ENCODE results near the gene ZFP62. TPM values are rescaled to one million over a fixed set of nuclear protein-coding genes. Genes with fewer than 3 reads are reported as not detected.
A peak's percentile ranks its signal among the peaks of the same experiment; 100 is the strongest.
"Not testable (repeated sequence)": the region's sequence is repeated elsewhere in the genome, so short reads cannot be mapped to it uniquely, and the experiment has no call there.

The ZFP62 gene
- total RNA-seq, result 12.4 and 12.7 TPM in 2 replicates

DNA sequence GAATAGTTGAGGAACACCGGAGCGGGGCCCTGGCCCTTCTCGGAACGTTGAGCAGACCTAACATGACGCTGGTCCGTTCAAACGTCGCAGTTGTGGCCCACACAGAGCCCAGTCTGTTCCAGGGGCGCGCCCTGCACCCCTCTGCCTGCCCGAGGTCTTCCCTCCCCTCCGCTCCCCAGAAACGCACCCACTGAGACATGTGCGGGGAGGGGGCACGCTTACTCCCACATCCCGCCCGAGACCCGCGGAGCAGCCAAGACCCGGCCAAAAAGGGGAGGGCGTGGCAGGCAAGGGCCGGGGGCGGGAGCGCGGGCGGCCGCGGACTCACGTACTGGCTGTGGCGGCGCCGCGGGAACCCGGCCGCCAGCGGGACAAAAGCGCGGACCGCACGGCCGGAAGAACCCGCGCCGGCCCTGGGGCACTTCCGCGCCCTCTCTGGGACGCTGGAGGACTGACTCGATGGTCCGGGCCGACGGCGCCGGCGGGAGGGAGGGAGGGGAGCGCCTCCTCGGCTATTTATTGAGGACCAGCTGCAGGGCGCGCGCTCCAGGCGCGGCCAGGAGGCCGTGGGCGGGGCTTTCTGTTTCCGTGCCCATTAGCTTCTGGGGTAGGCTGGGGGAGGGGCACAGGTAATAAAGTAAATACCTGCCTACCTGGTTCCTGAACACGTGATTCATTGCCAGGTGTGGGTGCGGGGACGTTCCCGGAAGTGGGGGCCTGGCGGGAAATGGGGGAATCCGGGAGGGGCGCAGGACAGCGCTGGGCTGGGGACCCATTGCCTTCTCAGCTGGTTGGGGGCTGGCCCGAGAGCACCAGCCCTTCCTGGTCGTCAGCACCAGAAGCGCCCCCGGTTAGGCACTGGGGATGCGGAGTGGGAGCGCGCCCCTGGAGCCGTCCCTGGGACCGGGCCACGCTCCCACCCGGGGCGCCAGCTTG is at the start of gene ZFP62:
Gene ZFP62, minus strand, starts transcription at position 390 of the 936 bp plus-strand sequence. Its CDS starts 57 bp downstream, at position 333.
- DNase-seq (ENCODE audit: low read depth in 2 of 2), result peak; percentile 78 to 93

GRCh38 chr5:180910735-180911134 is 49.7 kb upstream of the ZFP62 start:
- no peak for DNase-seq (ENCODE audit: low read depth in 2 of 2)

DNA sequence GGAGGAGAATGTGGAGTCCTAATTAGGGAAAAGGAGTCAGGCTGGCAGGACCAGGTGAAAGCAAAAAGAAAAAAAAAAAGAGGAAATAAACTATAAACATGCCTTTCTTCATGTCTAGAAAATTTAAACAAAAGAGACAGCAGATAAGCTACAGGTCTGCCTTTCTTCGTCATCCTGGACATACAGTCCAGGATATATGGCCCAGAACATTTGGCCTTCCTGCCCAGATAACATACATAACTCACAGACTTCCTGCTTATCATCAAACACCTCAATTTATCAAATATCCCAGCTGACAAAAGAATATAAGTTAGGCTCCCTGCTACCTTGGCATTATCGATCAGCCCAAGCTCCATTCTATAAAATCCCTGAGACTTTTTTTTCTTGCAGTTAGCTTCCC is 49.1 kb upstream of the ZFP62 start:
- no peak for DNase-seq (ENCODE audit: low read depth in 2 of 2)

DNA sequence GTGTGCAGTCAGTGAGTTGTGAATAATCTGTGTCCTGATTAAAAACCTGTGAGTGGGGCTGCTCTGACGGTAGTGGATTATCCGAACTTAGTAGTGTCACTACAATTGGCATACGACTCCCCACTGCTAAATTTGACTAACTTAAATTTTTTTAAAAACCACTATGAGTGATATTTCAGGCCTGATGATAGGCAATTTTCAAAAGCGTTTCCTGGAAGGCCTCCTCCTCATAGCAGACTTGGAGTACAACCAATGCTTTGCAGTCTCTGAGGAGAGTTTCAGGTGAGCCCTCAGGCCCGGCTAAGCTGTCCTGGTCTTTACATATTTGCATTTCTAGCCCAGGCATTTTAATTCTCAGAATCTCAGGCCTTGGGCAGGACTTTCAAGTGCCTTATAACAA is 48.7 kb upstream of the ZFP62 start:
- DNase-seq (ENCODE audit: low read depth in 2 of 2), result no peak

DNA sequence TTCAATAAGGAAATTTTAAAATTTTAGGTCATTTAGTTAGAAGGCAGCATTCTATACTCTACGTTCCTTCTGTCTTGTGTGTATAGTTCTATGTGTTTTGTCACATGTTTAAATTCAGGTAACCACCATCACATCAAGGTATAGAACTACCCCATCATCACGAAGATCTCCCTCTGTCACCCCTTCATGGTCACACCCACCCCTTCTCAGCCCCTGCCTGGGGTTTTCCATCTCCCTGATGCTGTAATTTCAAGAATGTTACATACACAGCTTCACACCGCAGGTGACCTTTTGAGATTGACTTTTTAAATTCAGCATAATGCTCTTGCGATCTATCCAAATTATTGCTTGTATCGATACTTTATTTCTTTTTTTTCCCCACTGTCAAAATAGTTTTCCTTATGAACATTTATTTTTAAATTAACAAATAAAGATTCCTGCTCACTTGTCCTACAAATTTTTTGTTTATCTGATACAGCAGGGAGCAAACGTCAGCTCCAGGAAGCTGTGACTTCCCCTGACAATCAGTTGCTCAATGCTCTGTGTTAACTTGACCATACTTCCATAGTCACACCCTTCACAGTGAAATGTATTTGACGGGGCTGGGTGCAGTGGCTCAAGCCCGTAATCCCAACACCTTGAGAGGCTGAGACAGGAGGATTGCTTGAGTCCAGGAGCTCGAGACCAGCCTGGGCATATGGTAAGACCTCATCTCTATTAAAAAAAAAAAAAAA is 48.1 kb upstream of the ZFP62 start:
- DNase-seq (ENCODE audit: low read depth in 2 of 2), result peak in 1 of 2 donors; percentile 45

GRCh38 chr5:180908400-180908799 is 47.3 kb upstream of the ZFP62 start:
- no peak for DNase-seq (ENCODE audit: low read depth in 2 of 2)

DNA sequence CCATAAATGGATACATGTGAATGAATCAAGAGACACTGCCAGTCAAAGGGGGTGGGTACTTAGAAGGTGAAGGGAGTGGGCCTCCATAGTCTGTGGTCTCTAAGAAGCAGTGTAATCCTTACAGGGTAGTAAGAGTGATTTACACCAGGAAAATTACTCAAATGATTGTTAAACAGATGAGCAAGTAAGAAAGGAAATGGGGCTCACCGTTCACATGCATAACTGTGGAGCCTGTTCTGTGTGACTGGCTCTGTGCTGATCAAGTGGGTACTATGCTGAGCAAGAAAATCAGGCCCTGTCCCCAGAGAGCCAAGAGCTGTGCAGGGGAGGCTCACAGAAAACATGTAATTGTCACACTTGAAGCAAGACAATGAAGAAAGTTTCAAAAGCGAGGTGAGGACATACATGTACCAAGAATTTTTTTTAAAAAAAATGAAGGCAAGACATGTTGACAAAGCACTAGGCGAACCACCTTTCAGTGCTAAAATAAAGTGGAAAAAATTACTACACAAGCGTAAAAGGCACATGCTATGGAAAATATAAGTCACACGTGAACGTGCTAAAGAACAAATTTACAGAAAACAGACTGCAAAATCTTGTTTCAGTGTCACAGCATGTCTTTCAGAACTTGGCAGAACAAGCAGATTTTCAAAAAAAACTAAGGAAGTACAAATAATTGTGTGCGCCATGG is 40.4 kb upstream of the ZFP62 start:
- no peak for DNase-seq (ENCODE audit: low read depth in 2 of 2)

- DNase-seq (ENCODE audit: low read depth in 2 of 2), result no peak
These were observed 39.1 kb upstream of the ZFP62 start for GRCh38 chr5:180900178-180900577.

- no peak for DNase-seq (ENCODE audit: low read depth in 2 of 2)
These were observed 37.7 kb upstream of the ZFP62 start, which contains the start of gene BTNL8 for GRCh38 chr5:180898621-180899246. Gene BTNL8, plus strand, starts transcription at chr5:180899159. Its CDS starts 152 bp downstream, at chr5:180899311.

DNA sequence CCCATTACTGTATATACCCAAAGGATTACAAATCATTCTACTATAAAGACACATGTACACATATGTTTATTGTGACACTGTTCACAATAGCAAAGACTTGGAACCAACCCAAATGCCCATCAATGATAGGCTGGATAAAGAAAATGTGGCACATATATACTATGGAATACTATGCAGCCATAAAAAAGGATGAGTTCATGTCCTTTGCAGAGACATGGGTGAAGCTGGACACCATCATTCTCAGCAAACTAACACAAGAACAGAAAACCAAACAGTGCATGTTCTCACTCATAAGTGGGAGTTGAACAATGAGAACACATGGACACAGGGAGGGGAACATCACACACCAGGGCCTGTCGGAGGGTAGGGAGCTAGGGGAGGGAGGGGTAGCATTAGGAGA is 34.3 kb upstream of the ZFP62 start:
- DNase-seq (ENCODE audit: low read depth in 2 of 2), result not testable (repeated sequence)

GRCh38 chr5:180889381-180889780 is 28.3 kb upstream of the ZFP62 start:
- DNase-seq (ENCODE audit: low read depth in 2 of 2), result no peak

- DNase-seq (ENCODE audit: low read depth in 2 of 2), result not testable (repeated sequence)
These were observed 24.9 kb upstream of the ZFP62 start for GRCh38 chr5:180885845-180886529.

GRCh38 chr5:180875860-180876426 is 14.9 kb upstream of the ZFP62 start:
- no peak for DNase-seq (ENCODE audit: low read depth in 2 of 2)

DNA sequence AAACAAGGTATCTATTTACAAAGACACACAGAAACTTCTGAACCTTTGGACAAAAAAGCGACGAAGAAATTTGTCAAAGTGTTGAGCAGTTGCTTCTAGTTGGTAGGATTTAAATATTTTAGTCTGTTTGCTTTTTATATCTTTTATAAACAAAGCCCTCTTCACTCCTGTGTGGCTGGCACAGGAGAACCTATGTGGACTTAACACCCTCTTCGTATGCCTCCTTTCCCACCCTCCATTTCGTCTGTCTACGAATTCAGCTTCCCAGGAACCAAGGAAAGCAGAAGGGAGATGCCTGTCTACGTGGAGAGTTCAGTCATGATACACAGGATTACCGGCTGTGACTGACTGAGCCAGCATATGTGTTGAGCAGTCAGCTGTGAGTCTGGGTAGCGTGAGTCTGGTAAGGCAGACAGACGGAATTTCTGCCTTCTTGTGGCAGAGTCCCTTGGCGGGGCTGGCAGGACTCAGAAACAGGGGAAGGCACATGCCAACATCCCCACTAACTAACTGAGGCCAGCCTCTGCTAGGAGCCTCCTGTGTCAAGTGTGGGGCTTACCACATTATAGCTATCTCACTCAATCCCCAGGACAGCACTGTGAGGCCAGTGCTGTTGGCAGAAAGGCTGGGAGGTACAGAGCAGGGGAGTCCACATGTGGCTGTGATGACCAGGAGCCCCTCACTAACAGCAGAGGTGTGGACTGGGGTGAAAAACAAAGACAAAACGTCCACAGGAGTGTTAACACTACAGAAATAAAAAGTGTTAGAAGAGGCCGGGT is 13.9 kb upstream of the ZFP62 start:
- no peak for DNase-seq (ENCODE audit: low read depth in 2 of 2)

DNA sequence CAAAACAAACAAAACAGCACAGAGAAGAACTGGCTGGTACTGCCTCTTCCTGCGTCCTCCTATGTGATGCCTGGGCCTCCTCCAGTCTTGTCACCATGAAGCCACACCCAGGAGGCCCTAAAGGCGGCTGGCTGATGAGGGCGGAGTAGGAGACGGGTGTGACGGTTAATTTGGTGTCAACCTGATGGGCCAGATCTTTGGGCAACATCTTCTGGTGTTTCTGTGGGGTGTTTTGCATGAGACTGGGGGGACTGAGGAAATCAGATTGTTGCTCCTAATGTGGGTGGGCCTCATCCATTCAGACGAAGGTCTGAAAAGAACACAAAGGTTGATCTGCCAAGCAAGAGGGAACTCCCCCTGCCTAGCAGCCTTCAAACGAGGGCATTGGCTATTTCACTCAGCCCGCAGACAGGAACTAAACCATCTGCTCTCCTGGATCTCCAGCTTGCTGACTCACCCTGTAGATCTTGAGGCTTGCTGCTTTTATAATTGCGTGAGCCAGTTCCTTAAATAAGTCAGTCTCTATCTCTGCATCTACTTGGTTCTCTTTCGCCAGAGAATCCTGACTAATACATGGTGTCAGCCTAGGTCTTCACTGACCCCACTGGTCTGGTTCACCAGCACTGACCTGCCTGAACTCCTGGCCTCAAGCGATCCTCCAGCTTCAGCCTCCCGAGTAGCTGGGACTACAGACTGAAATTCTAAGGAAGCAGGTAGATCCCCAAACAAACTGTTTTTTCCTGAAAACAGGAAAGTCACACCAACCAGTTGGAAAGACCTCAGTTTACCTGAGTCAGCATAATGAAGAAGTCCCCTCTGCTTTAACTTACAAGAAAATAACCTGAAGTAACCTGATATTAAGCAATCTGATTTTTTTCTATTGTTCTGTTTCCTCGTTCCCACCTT is 12.8 kb upstream of the ZFP62 start:
- no peak for DNase-seq (ENCODE audit: low read depth in 2 of 2)

DNA sequence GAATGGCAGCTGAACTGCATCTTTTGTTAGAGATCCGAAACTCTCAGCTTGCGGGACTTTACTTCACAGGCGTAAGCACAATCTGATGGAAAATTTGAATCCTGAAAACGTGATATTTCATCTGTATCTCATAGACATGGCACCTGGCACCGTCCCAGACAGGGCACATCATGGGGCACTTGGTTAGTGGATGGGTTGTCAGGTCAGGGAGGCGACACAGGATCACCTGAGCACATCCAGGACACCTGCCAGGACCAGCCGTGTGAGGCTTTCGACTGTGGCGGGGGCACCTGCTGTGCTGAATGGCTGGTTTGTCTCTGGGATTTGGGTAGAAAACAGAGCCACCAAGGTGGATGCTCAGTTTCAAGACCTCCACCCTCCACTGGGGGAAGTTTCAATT is 11.3 kb upstream of the ZFP62 start:
- no peak for DNase-seq (ENCODE audit: low read depth in 2 of 2)

DNA sequence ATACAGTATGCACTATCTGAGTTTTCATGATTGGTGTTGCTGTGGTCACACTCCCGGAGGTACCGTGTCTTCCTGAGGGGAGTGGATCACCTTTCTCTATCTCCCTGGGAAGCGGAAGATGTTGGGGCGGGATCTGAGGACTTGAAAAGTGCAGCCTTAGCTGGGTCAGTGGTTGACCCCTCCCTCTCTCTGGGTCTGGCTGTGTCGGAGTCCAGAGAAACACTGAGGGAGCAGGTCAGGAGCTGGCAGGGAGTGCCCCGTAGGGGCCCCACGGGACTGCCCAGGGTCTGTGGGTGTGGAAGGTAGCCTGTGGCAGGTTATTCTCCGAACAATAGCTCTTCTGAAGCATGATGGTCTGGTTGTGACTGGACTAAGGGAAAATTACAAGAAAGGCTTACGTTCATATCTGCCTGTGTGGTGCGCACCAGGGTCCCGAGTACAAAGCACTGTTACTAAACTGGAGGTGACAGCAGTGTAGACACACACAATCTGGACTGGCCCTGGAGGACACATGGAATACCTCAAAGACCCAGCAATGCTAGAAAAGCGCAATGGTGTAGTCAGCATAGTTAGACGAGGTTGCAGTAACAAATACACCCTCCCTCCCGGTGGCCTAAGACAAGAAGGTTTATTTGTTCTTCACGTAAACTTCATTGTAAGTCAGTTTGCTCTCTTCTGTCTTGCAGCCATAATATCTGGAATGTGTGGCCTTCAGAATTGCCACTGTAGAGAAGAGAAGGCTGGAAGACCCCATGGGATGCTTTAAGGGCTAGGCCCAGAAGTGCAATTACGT is 9.4 kb upstream of the ZFP62 start:
- no peak for DNase-seq (ENCODE audit: low read depth in 2 of 2)

DNA sequence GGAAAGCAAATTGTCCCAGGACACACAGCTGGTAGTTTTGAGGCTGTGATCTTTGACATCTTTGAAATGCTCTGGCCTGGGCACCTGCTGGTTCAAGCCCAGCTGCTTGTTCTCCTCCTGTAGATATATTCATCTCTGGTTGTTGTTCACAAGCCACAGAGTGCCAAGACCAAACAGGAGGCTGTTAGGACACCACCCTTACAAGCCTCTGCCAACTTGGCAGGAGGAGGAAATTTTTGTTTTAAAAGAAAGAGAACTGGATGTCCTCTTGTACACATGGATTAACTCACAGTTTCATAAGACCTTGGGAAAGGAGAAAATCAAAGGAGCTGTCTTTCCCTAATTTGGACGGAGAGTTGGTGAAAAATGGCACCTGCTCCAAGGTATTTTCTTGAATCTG is 8.5 kb upstream of the ZFP62 start:
- no peak for DNase-seq (ENCODE audit: low read depth in 2 of 2)

All from dermis microvascular lymphatic vessel endothelial cell (primary cell).